HG03139 (cell line): ENCODE measurements around the gene TMEM52.

Source experiments
- ATAC-seq: cut with Tn5 transposase; IDR thresholded peaks from one replicate; pipeline ENCODE4 v1.9.1; 2021; ENCODE audit not compliant: unreplicated experiment

TMEM52 gene

DNA sequence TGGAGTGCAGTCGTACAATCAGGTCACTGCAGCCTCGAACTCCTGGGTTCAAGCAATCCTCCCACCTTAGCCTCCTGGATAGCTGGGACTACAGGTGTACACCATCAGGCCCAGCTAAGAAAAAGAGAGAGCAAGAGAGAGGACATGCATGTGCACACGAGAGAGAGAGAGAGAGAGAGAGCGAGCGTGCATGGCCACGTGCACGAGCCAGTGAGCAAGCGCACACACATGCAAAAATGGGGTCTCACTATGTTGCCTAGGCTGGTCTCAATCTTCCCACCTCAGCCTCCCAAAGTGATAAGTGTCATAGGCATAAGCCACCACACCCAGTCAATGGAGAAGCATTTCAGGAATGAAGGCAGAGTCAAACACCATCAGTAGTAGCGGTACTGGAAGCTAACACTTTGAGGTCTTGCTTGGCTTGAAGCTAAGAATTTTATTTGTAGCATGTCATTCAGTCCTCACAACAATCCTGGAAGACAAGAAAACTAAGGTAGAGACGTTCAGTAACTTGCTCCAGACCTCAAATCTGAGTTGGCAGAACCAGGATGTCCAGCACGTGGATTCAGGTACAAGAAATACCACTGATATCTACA is 42.6 kb downstream of the TMEM52 start:
- ATAC-seq = no peak

DNA sequence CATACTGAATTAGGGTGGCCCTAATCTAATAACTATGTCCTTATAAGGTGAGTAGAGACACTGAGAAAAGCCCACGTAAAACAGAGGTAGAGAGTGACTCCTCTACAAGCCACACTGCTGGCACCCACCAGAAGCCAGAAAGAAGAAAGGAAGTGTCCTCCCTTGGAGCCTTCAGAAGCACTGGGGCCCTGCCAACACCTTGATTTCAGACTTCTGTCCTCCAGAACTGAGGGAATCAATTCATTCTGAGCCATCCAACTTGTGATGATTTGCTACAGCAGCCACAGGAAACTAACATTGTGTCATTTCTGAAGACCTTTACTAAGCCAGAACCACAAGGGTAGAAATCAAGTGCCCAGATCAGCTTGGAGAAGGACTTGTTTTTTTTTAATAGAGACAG is 43.1 kb downstream of the TMEM52 start:
- ATAC-seq = no peak

DNA sequence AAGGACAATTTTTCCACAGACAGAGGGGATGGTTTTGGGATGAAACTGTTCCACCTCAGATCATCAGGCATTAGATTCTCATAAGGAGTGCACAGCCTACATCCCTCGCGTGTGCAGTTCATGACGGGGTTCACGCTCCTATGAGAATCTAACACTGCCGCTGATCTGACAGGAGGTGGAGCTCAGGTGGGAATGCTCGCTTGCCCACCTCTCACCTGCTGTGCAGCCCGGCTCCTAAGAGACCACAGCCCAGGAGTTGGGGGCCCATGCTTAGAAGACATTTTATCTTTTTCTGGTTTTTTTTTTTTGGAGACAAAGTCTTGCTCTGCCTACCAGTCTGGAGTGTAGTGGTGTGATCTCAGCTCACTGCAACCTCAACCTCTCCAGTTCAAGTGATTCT is 44.2 kb downstream of the TMEM52 start:
- ATAC-seq = no peak

DNA sequence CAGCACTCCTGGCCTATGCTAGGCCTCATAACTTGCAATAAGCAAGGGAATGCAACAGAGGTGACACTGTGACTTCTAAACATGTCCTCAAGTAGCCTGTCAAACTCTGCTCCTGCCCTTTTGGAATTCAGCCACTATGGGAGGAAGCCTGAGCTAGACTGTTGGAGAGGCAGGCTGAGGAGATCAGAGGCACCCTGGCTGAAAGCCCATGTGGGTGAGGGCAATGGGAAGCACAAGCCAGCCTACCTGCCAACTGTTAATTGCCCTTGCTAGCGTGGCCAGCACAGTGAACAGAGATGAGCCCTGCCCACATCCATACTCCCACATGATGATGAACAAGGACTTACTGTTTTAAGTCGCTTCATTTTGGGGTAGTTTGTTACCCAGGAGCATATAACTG is 45.9 kb downstream of the TMEM52 start:
- no peak for ATAC-seq

DNA sequence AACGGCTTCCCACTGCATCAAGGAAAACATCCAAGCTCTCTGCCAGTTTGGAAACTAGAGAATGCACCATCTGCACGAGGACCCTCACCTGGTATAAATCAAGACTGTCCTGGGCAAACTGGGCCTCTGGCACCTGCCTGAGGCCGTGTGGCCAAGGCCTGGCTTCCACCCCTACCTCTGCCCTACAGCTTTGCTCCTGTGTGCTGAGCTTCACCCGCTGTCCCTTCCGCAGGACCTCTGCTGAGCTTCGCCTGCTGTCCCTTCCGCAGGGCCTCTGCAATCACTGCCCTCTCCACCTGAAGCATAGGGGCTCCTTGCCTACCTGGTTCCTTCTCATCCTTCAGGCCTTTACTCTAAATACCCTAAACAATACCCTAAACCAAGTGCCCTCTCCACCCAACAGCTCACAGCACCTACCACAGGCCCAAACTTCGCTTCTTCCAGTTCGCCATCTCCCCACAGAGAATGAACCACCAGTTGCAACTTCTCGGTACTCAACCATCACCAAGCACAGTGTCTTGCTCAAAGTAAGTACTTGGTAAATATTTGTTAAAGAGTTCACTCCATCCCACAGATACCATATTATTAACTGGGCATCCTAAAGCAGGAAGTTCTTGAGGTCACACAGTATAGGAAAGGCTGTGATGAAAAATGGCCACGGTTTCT is 46.6 kb downstream of the TMEM52 start:
- ATAC-seq = no peak

DNA sequence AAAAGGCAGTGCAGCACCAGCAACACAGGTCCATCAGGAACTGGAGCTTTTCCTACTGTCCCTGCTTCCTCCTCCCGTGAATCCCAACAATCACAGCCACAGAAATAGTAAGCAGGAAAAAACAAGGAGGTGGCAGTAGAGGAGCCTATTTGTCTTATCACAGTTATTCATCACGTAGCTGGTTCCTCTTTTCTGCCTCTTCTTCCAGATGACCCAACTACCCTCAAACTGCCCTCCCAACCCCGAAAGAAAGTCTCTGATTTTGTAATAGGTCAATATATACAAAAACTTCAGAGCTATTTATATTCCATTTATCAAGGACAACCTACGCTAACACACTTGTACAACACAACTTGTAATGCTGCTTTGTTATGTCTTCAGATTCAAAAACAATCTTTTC is 49.6 kb downstream of the TMEM52 start:
- no peak for ATAC-seq
